Osteoblast (primary cell): ENCODE results near the gene HBG1. TPM values are rescaled to one million over a fixed set of nuclear protein-coding genes. Genes with fewer than 3 reads are reported as not detected.

Experiments
- DNase-seq: peaks from one replicate; pipeline ENCODE4 v3.0.0; 2011; ENCODE audit warnings: low spot score, mixed read lengths; ENCODE audit not compliant: insufficient read length; ENCODE audit errors: missing footprints
- H2AFZ ChIP-seq: 2 replicates; pipeline ENCODE4 v1.6.0; 2011; ENCODE audit warnings: mild to moderate bottlenecking, low read length
- H3K27ac ChIP-seq: 2 replicates; pipeline ENCODE4 v1.5.1; 2011; ENCODE audit warnings: mild to moderate bottlenecking, low read depth, low read length, moderate library complexity
- H3K27me3 ChIP-seq: 2 replicates; pipeline ENCODE4 v1.6.0; 2012; ENCODE audit warnings: mild to moderate bottlenecking, control low read depth, inconsistent platforms, low read length, moderate library complexity; ENCODE audit not compliant: insufficient read depth
- H3K36me3 ChIP-seq: 2 replicates; pipeline ENCODE4 v1.5.1; 2011; ENCODE audit warnings: mild to moderate bottlenecking, low read length, control low read depth, moderate library complexity; ENCODE audit not compliant: insufficient read depth
- H3K4me1 ChIP-seq: 2 replicates; pipeline ENCODE4 v1.5.1; 2011; ENCODE audit warnings: mild to moderate bottlenecking, low read length, control low read depth, moderate library complexity; ENCODE audit not compliant: insufficient read depth
- H3K4me2 ChIP-seq: 2 replicates; pipeline ENCODE4 v1.6.0; 2011; ENCODE audit warnings: mild to moderate bottlenecking, low read length; ENCODE audit not compliant: insufficient read depth
- H3K4me3 ChIP-seq: fragments of 200-600 bp; sonication (generic); 3 replicates; pipeline ENCODE4 v1.5.1; 2012; ENCODE audit warnings: mild to moderate bottlenecking, low read length, inconsistent platforms; ENCODE audit not compliant: insufficient read depth
- H3K79me2 ChIP-seq: 2 replicates; pipeline ENCODE4 v1.6.0; 2012; ENCODE audit warnings: mild to moderate bottlenecking, low read length, control low read depth, inconsistent platforms; ENCODE audit not compliant: insufficient read depth
- H3K9me3 ChIP-seq: 2 replicates; pipeline ENCODE4 v1.5.1; 2011; ENCODE audit warnings: low read depth, low read length, control low read depth
- H4K20me1 ChIP-seq: 2 replicates; pipeline ENCODE4 v1.6.0; 2012; ENCODE audit warnings: mild to moderate bottlenecking, low read length, control low read depth; ENCODE audit not compliant: insufficient read depth
- CTCF ChIP-seq: IDR thresholded peaks from 2 replicates; pipeline ENCODE4 v1.5.1; 2011; ENCODE audit warnings: mild to moderate bottlenecking, low read depth, low read length, moderate library complexity; ENCODE audit errors: extremely low read depth
- total RNA-seq: library from RNA; depleted of rRNA; stranded (reverse); fragments of >200 nt; gene quantifications from 2 replicates; pipeline ENCODE4 v1.2.3, GENCODE V29; 2012

The HBG1 gene
- total RNA-seq, 1 donor: not detected

DNA sequence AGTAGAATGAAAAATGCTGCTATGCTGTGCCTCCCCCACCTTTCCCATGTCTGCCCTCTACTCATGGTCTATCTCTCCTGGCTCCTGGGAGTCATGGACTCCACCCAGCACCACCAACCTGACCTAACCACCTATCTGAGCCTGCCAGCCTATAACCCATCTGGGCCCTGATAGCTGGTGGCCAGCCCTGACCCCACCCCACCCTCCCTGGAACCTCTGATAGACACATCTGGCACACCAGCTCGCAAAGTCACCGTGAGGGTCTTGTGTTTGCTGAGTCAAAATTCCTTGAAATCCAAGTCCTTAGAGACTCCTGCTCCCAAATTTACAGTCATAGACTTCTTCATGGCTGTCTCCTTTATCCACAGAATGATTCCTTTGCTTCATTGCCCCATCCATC, 35.0 kb upstream of the HBG1 start:
- H3K27me3 ChIP-seq: no peaks in the 10 kb centered on the region
- no peaks in the 10 kb centered on the region for H4K20me1 ChIP-seq
- TF ChIP-seq CTCF: no peak
- H3K36me3 ChIP-seq: no peaks in the 10 kb centered on the region
- no peak overlapping the region for H3K4me2 ChIP-seq
- no peak overlapping the region for H3K4me3 ChIP-seq
- H3K27ac ChIP-seq: no peak overlapping the region
- no peaks in the 10 kb centered on the region for H3K9me3 ChIP-seq
- peaks cover 12% of the 10 kb centered on the region for H3K4me1 ChIP-seq
- H2AFZ ChIP-seq: no peak overlapping the region
- H3K79me2 ChIP-seq: no peaks in the 10 kb centered on the region
- no peak for DNase-seq

DNA sequence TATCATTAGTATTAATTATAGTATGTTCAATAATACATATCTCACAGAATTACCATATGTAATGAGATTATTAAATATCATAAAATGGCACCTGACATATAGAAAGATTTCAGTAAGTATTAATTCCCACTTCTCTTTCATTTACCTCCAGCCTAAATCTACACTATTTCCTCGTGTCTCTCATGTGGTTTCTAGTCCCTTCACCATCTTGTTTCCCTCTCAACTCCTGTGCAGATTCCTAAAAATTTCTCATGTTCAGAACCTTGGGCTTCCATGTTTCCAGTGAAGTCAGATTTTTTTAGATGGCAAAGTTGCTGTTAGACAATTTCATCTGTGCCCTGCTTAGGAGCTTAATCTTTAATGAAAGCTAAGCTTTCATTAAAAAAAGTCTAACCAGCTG, 34.2 kb upstream of the HBG1 start:
- no peak overlapping the region for H3K27ac ChIP-seq
- no peak for DNase-seq

DNA sequence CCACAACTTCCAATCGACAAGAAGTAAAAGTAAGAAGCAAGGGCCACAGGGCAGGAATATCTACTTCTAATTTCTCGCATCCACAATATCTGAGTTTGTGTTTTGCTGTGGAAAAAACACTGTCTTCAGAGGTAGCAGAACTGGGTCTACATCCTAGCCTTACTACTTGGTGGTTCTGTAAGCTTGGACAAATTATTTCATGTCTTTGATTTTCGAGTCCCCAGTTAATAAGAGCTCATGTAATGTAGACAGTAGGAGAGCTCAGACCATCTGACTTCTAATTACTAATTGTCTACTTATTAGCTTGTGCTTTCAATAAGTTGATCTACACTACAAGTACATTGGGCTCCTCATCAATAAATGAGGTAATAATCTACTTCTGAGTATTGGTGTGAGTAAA, 33.4 kb upstream of the HBG1 start:
- peaks cover 6% of the 10 kb centered on the region for H3K4me1 ChIP-seq
- no peak overlapping the region for H3K4me2 ChIP-seq
- no peaks in the 10 kb centered on the region for H3K36me3 ChIP-seq
- H4K20me1 ChIP-seq: no peaks in the 10 kb centered on the region
- H3K27ac ChIP-seq: no peak overlapping the region
- no peak overlapping the region for H3K4me3 ChIP-seq
- H2AFZ ChIP-seq: no peak overlapping the region
- no peaks in the 10 kb centered on the region for H3K79me2 ChIP-seq
- TF ChIP-seq CTCF: no peak
- H3K27me3 ChIP-seq: no peaks in the 10 kb centered on the region
- DNase-seq: no peak
- H3K9me3 ChIP-seq: no peaks in the 10 kb centered on the region

More for the DNA sequence above, 34.2 kb upstream of the HBG1 start:
- Histone ChIP-seq H3K36me3 (no peaks in the 10 kb centered on the region), H3K4me2 (no peak overlapping the region), H4K20me1 (no peaks in the 10 kb centered on the region), H3K4me1 (peaks cover 6% of the 10 kb centered on the region), H3K79me2 (no peaks in the 10 kb centered on the region), H3K27me3 (no peaks in the 10 kb centered on the region), H2AFZ (no peak overlapping the region), H3K4me3 (no peak overlapping the region), H3K9me3 (no peaks in the 10 kb centered on the region)
- no peak for TF ChIP-seq CTCF

DNA sequence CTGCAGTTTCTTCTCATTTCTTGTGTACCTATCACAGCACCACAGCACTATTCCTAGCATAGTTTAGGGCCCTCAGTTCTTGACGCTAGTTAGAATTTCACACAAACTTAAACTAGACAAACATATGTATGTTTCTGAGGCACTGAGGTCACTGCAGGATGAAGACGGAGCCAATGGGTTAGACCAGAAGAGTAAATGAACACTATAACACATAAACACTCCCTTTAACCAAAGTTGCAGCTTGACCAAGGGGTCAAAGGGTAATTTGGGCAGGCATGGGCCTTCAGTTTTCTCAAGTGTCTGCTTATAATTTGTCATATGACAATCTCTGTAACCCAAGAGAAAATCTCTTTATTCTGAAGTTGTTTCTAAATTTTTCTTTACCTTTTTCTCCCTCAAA, 33.0 kb upstream of the HBG1 start:
- Histone ChIP-seq H3K79me2 (no peaks in the 10 kb centered on the region), H3K27me3 (no peaks in the 10 kb centered on the region), H3K36me3 (no peaks in the 10 kb centered on the region), H3K27ac (no peak overlapping the region), H3K4me3 (no peak overlapping the region), H2AFZ (no peak overlapping the region), H3K4me1 (peaks cover 6% of the 10 kb centered on the region), H3K9me3 (no peaks in the 10 kb centered on the region), H4K20me1 (no peaks in the 10 kb centered on the region), H3K4me2 (no peak overlapping the region)
- TF ChIP-seq CTCF: no peak
- DNase-seq: no peak
